HG03571 (cell line): Measurements from ENCODE around the gene COL4A6.
"Not testable (repeated sequence)": the region's sequence is repeated elsewhere in the genome, so short reads cannot be mapped to it uniquely, and the experiment has no call there.

Experiments
- ATAC-seq: cut with Tn5 transposase; IDR thresholded peaks from one replicate; pipeline ENCODE4 v1.9.1; 2021; ENCODE audit not compliant: unreplicated experiment

Gene COL4A6

DNA sequence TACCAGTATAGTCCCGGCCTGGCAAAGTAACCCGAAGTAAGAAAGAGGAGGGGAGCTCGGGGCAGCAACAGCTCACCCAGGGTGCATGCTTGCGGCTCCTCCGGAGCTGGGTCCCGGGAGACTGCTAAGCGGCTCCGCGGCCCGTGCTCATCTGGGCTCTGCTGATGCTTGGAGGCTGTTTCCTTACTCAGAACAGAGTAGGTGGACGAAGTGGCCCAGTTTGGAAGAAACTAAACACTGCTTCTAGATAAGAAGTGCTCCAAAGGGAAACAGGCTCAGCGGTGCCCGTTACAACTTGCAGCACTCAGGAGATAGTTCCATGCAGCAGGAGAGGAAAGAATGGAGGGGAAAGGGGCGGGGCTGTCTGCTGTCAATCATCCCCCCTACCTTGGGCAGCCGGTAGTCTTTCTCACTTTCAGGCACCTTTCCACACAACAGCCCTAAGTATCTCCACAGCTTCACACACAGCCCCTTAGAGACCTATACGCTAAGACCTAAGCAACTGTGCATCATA lies at the start of gene COL4A6:
Gene COL4A6 (minus strand): TSS at position 313 of the 514 bp plus-strand sequence. CDS start 226 bp downstream, at position 87.
- no peak for ATAC-seq

DNA sequence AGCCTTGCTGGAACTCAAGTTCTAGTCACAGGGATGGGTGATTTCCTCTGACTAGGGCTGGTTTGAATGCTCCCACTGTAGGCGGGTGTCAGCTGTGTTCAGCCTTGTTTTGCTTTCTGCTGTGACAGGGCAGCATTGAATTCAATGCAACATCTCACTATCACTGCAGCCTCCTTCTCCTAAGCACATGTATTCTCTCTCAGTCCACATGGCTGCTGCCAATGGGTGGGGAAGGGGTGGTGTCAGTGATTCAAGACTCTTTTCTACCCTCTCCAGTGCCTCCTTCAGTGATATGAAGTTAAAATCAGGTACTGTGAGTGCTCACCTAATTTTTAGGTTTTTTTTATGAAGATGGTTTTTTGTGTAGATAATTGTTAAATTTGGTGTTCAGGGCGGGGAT lies 47.7 kb upstream of the COL4A6 start:
- no peak for ATAC-seq

DNA sequence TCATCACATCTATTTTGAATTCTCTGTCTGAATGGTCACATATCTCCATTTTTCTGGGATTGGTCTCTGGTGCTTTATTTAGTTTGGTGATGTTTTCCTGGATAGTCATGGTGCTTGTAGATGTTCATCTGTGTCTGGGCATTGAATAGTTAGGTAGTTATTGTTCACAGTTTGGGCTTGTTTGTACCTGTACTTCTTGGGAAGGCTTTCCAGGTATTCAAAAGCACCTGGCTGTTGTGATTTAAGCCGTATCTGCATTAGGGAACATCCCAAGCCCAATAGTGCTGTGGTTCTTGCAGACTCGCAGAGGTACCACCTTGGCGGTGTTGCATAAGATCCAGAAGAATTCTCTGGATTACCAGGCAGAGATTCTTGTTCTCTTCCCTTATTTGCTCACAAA lies 46.0 kb upstream of the COL4A6 start:
- no peak for ATAC-seq

DNA sequence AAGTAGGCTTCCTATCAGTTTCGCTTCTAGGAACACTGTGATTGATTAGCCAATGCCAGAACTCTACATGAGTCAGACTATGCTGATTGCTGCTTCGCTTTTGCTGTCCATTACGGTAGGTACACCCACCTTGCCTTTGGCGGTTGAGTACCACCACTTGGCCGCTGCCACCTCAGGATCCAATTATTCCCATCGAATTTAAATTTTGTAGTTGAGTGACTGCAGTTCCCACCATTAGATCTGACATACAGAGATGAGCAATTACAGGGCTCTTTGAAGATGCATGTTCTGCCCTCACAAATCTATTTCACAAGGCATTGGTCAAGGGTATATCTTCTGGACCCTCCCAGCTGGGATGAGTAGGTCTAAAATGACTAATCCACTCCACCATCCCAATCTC lies 43.3 kb upstream of the COL4A6 start:
- ATAC-seq: not testable (repeated sequence)

DNA sequence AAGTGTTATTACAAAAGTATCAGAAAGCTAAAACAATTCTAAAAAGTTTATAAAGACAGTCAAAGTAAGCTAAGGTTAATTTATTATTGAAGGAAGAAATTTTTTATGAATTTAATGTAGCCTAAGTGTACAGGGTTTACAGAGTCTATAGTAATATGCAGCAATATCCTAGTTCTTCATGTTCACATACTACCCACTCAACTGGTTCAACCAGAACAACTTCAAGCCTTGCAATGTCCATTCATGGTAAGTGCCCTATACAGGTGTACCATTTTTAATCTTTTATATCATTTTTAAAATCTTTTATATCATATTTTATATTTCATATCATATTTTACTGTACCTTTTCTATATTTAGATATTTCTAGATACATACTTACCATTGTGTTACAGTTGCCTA lies 35.8 kb upstream of the COL4A6 start:
- ATAC-seq: no peak

DNA sequence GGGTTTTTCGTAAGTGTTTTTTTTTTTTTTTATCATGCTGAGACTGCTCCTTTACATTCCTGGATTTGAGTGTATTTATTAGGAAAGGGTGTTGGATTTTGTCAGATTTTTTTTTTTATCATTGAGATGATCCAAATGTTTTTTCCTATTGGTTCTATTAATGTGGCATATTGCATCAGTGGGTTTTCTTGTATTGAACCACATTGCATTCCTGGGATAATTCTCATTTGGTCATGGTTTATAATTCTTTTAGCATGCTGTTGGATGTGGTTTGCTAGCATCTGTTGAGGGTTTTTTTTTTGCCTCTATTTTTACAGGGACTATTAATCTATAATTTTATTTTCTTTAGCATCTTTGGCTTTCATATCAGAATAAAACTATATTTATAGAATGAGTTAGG lies 30.3 kb upstream of the COL4A6 start:
- no peak for ATAC-seq

DNA sequence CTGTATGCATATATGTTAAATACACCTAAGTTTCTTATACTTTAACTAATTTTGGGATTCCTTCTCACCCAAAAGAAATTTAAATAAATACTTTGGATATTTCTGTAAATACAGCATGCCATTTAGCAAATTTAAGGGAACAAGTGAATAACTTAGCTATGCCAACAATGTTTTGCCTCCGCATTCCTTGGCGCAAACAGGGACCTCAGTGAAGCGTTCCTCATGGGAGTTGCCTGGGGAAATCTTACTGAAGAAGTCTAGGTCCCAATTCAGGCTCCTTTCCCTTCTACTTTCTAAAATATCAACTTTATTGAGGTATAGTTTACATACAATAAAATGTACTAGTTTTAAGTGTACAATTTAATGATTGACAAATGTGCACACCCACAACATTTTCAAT lies 26.4 kb upstream of the COL4A6 start:
- no peak for ATAC-seq

DNA sequence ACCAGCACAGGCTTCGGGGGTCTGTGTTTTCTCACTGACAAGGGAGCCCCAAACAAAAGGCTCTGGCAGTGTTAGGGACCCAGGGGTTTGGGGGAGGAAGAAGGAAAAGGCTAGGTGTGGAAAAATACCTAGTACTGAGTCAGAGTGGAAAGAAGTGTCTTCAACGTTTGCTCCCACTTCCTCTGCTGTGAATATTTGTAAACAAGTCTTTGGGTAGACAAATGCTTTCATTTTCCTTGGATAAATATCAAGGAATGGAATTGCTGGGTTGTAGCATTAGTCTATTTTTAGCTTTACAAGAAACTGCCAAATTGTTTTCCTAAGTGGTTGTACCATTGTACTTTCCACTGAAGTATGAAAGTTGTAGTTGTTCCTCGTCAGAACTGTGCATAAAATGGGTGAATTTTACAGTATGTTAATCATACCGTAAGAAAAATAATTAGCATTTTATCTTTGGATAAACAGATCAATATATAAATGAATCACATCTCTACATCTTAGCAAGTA lies 18.8 kb upstream of the COL4A6 start:
- ATAC-seq: no peak

DNA sequence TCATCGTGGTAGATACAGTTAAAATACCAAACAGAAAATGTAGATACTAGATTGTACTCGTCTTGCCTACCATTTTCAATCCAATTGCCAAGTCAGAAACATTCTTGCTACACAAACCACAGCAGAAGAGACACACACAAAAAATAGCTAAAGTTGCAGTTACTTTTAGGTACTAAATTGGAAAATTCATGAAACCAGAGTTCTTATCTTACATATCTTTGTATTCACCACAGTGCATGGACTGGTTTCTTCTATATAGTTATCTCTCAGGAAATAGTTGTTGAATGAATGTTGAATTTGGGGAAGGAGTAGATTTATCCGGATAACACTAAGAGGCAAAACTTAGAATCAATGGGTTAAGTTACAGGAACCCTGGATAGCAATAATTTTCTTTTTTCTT lies 15.6 kb upstream of the COL4A6 start:
- no peak for ATAC-seq

DNA sequence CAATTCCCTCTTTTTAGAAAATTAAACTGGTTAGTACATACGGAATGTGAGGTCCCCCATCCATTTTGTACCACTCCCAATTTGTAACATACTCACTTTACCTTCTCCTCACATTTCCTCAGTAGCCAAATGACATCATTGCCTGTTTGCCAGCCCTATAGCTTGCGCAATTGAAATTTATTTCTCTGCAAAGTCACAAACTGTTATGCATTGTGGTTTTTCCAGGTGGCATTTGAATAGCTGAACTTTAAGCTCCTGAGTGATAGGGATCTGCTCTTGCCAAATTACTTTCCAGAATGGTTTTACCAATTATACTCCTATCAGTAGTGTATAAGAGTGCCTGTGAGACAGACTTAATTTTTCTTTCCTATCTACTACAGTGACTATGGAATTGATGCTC lies 9.1 kb upstream of the COL4A6 start:
- no peak for ATAC-seq

DNA sequence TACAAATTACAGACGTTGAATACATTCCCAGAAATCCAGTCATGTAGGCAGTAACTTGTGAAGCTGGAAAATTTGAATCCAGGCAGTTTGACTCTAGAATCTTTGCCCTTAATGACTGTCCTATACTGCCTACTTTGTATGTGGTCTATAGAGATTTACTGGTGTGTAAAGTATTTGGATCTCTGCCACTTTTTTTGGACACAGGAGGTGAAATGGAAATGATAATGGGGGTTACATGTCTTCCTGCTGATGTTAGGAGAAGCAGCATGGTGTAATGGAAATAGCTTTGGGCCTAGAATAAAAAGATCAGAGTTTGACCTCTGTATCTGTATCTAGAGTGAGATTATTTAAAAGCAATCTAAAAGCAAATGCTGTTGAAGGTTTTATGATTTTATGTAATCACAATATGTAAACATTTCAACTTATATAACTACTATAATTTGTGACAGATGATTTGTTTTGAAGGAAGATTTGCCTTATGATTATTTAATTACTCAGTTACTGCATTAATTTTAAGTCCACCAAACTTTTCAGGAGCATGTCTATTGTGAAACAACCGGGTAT lies 4.8 kb upstream of the COL4A6 start:
- ATAC-seq: no peak

DNA sequence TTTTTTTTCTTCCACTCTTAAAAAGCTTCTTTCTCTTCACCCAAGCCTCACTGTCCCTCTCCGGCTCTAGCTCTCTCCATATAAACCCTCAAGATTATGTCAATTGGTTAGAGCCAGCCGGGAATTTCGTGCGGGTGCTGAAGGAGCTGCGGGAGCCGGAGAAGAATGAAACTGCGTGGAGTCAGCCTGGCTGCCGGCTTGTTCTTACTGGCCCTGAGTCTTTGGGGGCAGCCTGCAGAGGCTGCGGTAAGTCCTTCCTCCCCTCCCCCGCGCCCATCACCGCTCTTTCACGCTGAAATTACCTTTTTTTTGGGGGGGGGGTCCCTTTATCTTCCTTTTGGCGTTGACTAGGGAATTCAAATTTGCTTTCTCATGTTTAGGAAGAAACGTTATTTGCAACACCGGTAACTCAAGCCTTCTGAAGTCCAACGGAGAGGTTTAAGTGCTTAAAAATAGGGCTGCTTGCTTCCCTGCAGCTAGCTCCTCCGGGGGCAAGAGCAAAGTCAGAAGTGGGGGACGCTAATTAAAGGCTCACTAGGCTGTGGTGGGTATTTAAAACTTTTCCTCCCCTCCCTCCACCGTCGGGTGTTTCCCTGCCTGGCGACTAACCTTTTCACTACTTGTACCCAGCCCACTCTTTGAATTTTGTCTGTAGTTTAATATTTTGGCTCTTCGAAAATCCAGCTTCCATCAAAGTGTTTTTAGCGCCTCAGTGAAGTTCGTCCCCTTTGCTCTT lies 1.9 kb upstream of the COL4A6 start:
- ATAC-seq: no peak

DNA sequence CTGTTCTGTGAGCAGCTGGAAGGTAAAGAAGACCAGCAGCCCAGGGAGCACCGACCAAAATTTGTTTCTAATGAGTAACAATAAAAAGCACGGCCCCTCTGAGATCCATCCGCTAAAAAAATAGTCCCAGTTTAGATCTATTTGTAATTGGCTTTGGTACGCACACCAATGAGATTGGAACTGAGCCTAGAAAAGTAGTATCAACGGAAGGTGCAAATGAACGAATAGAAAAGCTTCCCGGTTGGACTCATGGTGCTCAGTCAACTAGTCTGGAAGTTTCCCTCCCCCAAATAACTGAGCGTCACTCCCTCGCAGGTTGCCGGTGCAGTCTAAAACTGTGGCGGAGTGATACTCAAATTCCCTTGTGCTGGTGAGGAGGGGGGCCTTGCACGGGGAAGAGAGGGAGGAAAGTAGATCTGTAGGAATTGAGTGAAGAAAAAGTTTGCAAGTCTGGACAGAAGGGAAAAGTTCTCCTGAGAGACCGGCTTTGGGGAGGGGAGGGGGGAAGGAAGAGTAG lies 1.3 kb upstream of the COL4A6 start, which contains the start of gene COL4A5:
Gene COL4A5 (plus strand): TSS at position 413 of the 517 bp plus-strand sequence. CDS start 288 bp downstream, outside the sequence.
- no peak for ATAC-seq

DNA sequence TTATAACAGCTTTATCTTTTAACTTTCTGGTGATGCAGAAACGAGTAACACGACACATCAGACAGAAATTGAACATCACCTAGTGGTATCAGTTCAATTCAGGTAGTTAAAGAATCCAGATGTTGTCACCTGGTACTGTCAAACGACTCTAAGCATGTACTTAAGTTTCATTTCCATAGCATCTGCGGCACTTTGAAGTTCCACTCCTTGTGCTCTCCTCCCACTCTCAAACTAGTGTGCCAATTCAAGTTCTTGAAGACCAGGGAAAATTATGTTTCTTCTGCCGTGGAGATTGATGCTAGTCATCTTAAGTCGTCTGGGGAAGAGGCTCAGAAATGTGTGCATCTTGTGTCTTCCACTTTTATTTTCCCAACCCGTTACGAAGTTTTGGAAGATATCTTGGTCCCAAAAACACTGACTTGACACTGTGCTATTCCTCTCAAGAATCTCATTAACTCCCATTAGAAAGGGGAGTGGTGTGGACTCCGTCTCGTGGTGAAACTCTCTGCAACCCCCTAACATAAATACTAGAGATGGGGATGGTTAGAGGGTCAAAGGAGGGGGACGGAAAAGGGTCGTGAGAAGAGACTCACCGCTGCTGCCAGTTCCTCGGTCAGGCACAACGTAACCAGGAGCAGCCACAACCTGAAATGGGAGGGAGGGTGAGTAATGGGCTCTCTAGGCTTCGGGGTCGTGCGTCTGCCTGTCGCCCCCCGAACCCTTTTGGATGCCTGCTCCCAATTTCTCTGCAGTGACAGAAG lies 693 bp downstream of the COL4A6 start:
- no peak for ATAC-seq

DNA sequence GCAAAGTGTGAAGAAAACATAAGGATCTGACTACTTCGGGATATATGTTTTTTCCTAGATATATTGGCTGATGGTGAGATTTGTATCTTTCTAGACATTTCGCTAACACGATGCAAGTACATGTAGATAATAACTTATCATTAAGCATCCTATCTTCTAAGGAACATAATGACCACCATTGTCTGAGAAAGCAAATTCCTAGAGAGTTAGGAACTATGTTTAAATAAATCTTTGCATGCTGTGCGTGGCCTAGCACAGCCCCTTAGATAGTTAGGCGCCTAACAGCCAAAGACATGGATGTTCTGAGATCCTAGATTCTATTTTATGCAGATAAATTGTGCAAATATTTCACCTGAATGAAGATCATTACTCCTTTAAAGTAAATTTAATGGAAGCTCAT lies 3.0 kb downstream of the COL4A6 start:
- no peak for ATAC-seq

DNA sequence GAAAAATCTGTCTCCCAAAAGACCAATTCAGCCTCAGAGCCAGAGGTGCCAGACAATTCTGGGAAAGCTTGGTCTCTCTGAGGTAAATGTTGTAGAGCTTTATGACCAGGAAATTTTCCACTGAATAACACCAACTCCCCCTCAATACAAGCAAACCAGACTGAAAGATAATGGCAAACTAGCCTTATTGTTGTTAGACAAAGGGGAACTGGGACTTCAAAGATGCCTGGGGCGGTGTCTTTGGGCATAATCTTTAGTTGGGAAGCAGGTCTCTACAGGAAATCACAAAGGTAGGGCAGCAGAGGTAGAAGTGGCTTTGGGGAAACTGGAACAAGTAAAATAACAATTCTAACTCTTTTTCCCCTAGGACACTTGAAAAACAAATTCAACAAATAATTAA lies 12.0 kb downstream of the COL4A6 start:
- no peak for ATAC-seq

DNA sequence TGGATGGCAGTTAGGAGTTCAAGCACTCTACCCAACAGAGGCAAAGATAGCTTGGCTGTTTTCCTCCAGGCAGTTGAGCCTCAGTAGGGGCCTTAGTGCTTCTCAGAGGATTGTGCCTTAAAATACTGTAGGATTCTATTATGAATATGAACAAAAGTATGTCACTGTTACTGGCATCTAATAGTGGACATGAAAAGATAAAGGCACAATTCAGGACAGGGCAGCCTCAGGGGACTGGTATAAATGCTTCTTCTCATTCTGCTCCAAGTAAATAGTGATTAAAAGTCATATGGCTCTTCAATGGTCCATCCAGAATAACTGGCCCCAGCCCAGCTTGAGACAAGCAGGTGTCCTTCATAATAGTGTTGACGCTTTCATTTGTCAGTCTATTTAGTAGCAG lies 17.7 kb downstream of the COL4A6 start:
- ATAC-seq: no peak

DNA sequence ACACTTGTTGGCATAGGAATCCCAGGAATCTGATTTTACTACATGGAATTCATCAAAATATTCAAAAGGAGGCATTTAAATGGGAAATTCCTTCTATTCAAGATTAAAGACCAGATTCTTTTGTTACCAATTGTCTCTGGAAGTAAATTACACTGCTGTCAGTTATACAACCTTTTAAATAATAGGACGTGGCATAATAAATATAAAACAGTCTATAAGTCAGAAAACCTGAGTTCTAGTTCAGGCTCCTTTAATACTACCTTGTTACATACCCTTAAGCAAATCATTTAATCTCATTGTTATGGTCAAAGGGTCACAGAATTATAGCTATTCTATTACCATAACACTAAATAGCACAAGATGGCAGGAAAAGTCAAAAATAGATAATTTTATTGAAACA lies 18.8 kb downstream of the COL4A6 start:
- no peak for ATAC-seq

DNA sequence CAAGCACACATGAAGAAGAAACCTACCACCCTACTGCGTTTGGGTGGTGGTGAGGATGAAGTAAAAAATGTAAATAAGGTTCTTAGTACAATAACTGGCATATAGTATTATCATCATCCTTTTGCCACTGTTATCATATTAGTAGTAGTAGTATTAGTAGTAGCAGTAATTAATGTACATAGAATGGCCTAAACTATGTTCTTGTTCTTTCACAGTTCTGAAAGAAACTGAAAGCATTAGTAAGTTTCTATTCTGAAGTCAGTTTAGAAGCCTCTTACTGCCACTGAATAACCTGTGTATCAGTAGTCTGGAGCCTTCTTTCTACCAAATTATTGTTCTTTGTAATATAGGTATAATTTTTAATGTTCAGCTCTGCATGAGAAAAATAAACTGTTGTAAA lies 21.0 kb downstream of the COL4A6 start:
- no peak for ATAC-seq

DNA sequence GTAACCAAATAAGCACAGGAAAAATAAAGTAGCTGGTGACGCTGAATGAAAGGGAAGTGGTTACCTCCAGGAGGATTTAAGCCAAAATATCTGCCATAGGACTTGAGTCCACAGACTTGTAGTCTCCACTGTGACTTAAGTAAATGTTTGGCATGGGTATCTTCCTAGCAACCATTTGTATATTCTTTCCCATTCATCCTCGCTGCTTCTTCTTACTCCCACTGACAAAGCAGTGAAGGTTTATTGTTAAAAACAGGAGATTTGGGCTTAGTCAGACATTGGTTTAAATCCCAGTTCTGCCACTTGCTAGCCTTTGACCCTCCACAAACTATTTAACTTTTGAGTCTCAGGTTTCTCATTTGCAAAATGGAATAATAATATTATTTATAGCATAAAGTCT lies 22.3 kb downstream of the COL4A6 start:
- ATAC-seq: no peak

DNA sequence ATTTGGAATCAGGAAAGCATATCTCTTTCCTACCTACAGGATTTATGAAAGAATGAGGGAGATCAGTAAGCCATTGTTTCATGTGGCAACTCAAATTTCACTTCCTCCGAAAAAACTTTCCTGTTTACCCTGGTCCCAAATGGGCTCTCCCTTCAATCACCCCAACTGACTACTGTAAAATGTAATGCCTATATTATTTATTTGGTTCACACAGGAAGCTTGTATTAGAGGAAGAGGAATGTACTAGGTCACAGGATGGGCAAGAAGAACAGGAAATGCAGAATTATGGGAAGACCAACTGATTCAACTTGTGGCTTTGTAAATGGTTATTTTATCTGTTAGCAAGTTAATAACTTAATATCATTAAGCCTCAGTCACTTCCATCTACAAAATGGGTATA lies 23.1 kb downstream of the COL4A6 start:
- ATAC-seq: no peak
